Measurements from ENCODE around the gene WDFY2. TPM values are rescaled to one million over a fixed set of nuclear protein-coding genes. Genes with fewer than 3 reads are reported as not detected.
A peak's percentile ranks its signal among the peaks of the same experiment; 100 is the strongest.

WDFY2 gene
- total and polyA plus RNA-seq, 2 experiments from 2014 or later: 11.4 to 24.0 TPM

DNA sequence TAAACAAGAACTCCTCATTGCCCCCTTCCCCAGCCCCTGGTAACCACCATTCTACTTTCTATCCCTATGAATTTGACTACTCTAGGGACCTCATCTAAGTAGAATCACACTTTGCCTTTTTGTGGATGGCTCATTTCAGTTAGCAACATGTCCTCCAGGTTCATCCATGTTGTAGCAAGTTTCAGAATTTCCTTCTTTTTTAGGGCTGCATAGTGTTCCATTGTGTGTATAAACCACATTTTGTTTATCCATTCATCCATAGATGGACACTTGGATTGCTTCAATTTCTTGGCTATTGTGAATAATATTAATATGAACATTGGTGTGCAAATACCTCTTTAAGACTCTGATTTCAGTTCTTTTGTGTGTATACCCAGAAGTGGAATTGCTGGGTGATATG, 224.5 kb downstream of the WDFY2 start (continued):
- TF ChIP-seq, protein P1, sequence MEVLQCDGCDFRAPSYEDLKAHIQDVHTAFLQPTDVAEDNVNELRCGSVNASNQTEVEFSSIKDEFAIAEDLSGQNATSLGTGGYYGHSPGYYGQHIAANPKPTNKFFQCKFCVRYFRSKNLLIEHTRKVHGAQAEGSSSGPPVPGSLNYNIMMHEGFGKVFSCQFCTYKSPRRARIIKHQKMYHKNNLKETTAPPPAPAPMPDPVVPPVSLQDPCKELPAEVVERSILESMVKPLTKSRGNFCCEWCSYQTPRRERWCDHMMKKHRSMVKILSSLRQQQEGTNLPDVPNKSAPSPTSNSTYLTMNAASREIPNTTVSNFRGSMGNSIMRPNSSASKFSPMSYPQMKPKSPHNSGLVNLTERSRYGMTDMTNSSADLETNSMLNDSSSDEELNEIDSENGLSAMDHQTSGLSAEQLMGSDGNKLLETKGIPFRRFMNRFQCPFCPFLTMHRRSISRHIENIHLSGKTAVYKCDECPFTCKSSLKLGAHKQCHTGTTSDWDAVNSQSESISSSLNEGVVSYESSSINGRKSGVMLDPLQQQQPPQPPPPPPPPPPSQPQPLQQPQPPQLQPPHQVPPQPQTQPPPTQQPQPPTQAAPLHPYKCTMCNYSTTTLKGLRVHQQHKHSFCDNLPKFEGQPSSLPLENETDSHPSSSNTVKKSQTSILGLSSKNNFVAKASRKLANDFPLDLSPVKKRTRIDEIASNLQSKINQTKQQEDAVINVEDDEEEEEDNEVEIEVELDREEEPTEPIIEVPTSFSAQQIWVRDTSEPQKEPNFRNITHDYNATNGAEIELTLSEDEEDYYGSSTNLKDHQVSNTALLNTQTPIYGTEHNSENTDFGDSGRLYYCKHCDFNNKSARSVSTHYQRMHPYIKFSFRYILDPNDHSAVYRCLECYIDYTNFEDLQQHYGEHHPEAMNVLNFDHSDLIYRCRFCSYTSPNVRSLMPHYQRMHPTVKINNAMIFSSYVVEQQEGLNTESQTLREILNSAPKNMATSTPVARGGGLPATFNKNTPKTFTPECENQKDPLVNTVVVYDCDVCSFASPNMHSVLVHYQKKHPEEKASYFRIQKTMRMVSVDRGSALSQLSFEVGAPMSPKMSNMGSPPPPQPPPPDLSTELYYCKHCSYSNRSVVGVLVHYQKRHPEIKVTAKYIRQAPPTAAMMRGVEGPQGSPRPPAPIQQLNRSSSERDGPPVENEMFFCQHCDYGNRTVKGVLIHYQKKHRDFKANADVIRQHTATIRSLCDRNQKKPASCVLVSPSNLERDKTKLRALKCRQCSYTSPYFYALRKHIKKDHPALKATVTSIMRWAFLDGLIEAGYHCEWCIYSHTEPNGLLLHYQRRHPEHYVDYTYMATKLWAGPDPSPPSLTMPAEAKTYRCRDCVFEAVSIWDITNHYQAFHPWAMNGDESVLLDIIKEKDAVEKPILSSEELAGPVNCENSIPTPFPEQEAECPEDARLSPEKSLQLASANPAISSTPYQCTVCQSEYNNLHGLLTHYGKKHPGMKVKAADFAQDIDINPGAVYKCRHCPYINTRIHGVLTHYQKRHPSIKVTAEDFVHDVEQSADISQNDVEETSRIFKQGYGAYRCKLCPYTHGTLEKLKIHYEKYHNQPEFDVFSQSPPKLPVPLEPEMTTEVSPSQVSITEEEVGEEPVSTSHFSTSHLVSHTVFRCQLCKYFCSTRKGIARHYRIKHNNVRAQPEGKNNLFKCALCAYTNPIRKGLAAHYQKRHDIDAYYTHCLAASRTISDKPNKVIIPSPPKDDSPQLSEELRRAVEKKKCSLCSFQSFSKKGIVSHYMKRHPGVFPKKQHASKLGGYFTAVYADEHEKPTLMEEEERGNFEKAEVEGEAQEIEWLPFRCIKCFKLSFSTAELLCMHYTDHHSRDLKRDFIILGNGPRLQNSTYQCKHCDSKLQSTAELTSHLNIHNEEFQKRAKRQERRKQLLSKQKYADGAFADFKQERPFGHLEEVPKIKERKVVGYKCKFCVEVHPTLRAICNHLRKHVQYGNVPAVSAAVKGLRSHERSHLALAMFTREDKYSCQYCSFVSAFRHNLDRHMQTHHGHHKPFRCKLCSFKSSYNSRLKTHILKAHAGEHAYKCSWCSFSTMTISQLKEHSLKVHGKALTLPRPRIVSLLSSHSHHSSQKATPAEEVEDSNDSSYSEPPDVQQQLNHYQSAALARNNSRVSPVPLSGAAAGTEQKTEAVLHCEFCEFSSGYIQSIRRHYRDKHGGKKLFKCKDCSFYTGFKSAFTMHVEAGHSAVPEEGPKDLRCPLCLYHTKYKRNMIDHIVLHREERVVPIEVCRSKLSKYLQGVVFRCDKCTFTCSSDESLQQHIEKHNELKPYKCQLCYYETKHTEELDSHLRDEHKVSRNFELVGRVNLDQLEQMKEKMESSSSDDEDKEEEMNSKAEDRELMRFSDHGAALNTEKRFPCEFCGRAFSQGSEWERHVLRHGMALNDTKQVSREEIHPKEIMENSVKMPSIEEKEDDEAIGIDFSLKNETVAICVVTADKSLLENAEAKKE (CRISPR knock-in tag; IDR thresholded peaks at IDR 0.05): no peak

DNA sequence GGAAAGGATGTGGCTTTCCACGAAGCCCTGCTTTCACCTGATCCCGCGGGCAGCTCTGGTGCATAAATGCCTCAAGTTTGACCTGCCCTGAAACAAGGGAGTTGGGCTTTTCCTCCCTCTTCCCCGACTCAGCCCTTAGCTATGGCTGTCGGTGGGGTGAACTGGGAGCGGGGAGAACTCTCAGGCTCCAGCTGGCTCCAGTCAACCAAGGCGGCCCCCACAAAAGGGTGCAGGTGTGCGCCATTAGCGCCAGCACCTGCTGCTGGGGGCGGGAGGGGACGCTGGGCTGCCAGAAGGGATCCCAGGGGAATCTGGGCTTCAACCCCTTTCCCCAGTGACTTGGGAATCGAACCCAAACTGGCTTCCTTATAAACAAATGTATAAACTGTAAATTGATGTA, 226.8 kb downstream of the WDFY2 start:
- no peak overlapping the region for H3K4me3 ChIP-seq
- H3K27ac ChIP-seq (ENCODE audit: low read depth): no peak overlapping the region
- H2AFZ ChIP-seq: 0 out of 2 replicates have a peak overlapping the region, but pooled peaks have one; percentile 59
- Mint-ChIP-seq H3K27me3 (ENCODE audit: insufficient read depth, low read depth, poor library complexity) (peaks cover 5% of the 10 kb centered on the region), H3K4me3 (no peak overlapping the region), H3K36me3 (ENCODE audit: low read depth) (no peaks in the 10 kb centered on the region), H3K4me1 (peaks cover 15% of the 10 kb centered on the region; the same call in 1 of the 3 replicates), H3K27ac (no peak overlapping the region), H3K9me3 (no peaks in the 10 kb centered on the region)
- H3K9me2 ChIP-seq (ENCODE audit: insufficient read depth): no peaks in the 10 kb centered on the region
- H3K27me3 ChIP-seq (ENCODE audit: insufficient read depth): no peaks in the 10 kb centered on the region
- ATAC-seq (no peak; the same call in 2 of the 3 replicates), DNase-seq (ENCODE audit: low spot score) (peak; percentile 28)
- no peaks in the 10 kb centered on the region for H3K79me2 ChIP-seq (replicated peaks; ENCODE audit: insufficient read depth)
- H3K4me2 ChIP-seq: no peak overlapping the region
- H3K4me1 ChIP-seq (ENCODE audit: insufficient read depth): peaks cover 11% of the 10 kb centered on the region; the same call in 1 of the 2 replicates
- no peaks in the 10 kb centered on the region for H4K20me1 ChIP-seq (replicated peaks; ENCODE audit: insufficient read depth)
- H3K36me3 ChIP-seq (ENCODE audit: insufficient read depth): no peaks in the 10 kb centered on the region
- no peaks in the 10 kb centered on the region for H3F3A ChIP-seq (replicated peaks; ENCODE audit: low read depth)
- no peak for TF ChIP-seq STAT1 (IDR thresholded peaks at IDR 0.05; ENCODE audit: unreplicated experiment)
- TF ChIP-seq CREB1 (CRISPR knock-in tag; IDR thresholded peaks at IDR 0.05; ENCODE audit: low read depth): no peak
- TF ChIP-seq JUNB (IDR thresholded peaks at IDR 0.05; ENCODE audit: unreplicated experiment): no peak
- TF ChIP-seq, protein P2, sequence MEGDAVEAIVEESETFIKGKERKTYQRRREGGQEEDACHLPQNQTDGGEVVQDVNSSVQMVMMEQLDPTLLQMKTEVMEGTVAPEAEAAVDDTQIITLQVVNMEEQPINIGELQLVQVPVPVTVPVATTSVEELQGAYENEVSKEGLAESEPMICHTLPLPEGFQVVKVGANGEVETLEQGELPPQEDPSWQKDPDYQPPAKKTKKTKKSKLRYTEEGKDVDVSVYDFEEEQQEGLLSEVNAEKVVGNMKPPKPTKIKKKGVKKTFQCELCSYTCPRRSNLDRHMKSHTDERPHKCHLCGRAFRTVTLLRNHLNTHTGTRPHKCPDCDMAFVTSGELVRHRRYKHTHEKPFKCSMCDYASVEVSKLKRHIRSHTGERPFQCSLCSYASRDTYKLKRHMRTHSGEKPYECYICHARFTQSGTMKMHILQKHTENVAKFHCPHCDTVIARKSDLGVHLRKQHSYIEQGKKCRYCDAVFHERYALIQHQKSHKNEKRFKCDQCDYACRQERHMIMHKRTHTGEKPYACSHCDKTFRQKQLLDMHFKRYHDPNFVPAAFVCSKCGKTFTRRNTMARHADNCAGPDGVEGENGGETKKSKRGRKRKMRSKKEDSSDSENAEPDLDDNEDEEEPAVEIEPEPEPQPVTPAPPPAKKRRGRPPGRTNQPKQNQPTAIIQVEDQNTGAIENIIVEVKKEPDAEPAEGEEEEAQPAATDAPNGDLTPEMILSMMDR (conservative IDR thresholded peaks at IDR 0.05; ENCODE audit: low read depth in 2 of 2): no peak
- no peak for TF ChIP-seq EZH2phosphoT487 (IDR thresholded peaks at IDR 0.05; ENCODE audit: unreplicated experiment)
- no peak for TF ChIP-seq ZNF331 (CRISPR knock-in tag; IDR thresholded peaks at IDR 0.05; ENCODE audit: low read depth)
- TF ChIP-seq POLR2AphosphoS5 (IDR thresholded peaks at IDR 0.05; ENCODE audit: low read depth): no peak
- TF ChIP-seq ZNF114 (CRISPR knock-in tag; IDR thresholded peaks at IDR 0.05): no peak
- TF ChIP-seq NANOG (IDR thresholded peaks at IDR 0.05; ENCODE audit: borderline replicate concordance): no peak
- TF ChIP-seq EZH2 (IDR thresholded peaks at IDR 0.05; ENCODE audit: low read depth, unreplicated experiment): no peak
